ENCODE data around the gene ATG12. TPM values are rescaled to one million over a fixed set of nuclear protein-coding genes. Genes with fewer than 3 reads are reported as not detected.

The ATG12 gene
- polyA plus RNA-seq, 1 donor (not counting 4 experiments of a cell fraction or from before 2014, with no cell fraction given): 90.7 TPM

- FAIRE-seq (no peak), DNase-seq (ENCODE audit: low read depth, low spot score) (no peak)
- Histone ChIP-seq H3K79me2 (ENCODE audit: control insufficient read depth, insufficient read depth, low read length) (no peaks in the 10 kb centered on the region), H3K9ac (ENCODE audit: control insufficient read depth, extremely low read depth, insufficient read depth, low read length) (no peak overlapping the region), H4K20me1 (ENCODE audit: control insufficient read depth, extremely low read depth, insufficient read depth, low read length) (no peaks in the 10 kb centered on the region), H3K27me3 (ENCODE audit: control insufficient read depth, extremely low read depth, insufficient read depth, low read length) (no peaks in the 10 kb centered on the region), H2AFZ (ENCODE audit: control insufficient read depth, low read length) (no peak overlapping the region), H3K4me3 (ENCODE audit: control insufficient read depth in 2 of 3, extremely low read depth in 1 of 3, insufficient read depth in 2 of 3, low read depth in 1 of 3, low read length in 3 of 3) (no peak overlapping the region), H3K9me3 (ENCODE audit: control insufficient read depth, low read depth, low read length) (no peaks in the 10 kb centered on the region), H3K4me2 (ENCODE audit: control insufficient read depth, extremely low read depth, insufficient read depth, low read depth, low read length) (no peak overlapping the region), H3K36me3 (ENCODE audit: control insufficient read depth in 2 of 2, extremely low read depth in 1 of 2, insufficient read depth in 2 of 2, low read length in 2 of 2) (no peaks in the 10 kb centered on the region), H3K4me1 (ENCODE audit: control insufficient read depth, extremely low read depth, insufficient read depth, low read length) (no peaks in the 10 kb centered on the region), H3K27ac (ENCODE audit: control insufficient read depth, insufficient read depth, low read length) (no peak overlapping the region), H3K9me1 (ENCODE audit: control insufficient read depth, extremely low read depth, insufficient read depth, low read length) (no peaks in the 10 kb centered on the region)
- TF ChIP-seq EZH2 (IDR thresholded peaks at IDR 0.05; ENCODE audit: low read length): no peak
- TF ChIP-seq, protein P1, sequence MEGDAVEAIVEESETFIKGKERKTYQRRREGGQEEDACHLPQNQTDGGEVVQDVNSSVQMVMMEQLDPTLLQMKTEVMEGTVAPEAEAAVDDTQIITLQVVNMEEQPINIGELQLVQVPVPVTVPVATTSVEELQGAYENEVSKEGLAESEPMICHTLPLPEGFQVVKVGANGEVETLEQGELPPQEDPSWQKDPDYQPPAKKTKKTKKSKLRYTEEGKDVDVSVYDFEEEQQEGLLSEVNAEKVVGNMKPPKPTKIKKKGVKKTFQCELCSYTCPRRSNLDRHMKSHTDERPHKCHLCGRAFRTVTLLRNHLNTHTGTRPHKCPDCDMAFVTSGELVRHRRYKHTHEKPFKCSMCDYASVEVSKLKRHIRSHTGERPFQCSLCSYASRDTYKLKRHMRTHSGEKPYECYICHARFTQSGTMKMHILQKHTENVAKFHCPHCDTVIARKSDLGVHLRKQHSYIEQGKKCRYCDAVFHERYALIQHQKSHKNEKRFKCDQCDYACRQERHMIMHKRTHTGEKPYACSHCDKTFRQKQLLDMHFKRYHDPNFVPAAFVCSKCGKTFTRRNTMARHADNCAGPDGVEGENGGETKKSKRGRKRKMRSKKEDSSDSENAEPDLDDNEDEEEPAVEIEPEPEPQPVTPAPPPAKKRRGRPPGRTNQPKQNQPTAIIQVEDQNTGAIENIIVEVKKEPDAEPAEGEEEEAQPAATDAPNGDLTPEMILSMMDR (optimal IDR thresholded peaks at IDR 0.05 in 1 of 3, IDR thresholded peaks at IDR 0.05 in 1 of 3, conservative IDR thresholded peaks at IDR 0.05 in 1 of 3; ENCODE audit: extremely low read depth in 1 of 3, insufficient read depth in 2 of 3, low read length in 3 of 3): no peak
- dilution Hi-C loops (cut with MboI; ENCODE audit: extremely low pct_ligation_motif_present, low sequenced_read_pairs): no loop called here
These were observed 43.1 kb downstream of the ATG12 start for GRCh38 chr5:115798252-115798651.

DNA sequence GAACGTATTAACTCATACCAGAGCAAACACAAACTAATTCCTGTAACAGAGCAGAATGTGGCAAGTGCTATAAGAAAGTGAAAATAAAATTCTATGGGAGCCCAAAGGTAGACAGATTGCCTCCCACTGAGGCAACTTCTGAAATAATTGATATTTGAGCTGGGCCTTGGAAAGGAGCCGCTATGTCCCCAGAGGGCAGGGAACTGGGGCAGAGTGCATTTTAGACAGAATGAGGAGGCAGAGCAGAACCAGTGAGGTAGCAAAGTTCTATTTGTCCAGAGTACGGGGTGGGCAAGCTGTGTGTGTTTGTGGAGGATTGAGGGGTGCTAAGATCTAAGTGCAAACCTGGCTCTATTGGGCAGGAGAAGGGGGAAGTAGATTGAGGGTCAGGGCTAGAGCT lies 44.7 kb downstream of the ATG12 start:
- Histone ChIP-seq H3K36me3 (ENCODE audit: control insufficient read depth in 2 of 2, extremely low read depth in 1 of 2, insufficient read depth in 2 of 2, low read length in 2 of 2) (no peaks in the 10 kb centered on the region), H3K27ac (ENCODE audit: control insufficient read depth, insufficient read depth, low read length) (no peak overlapping the region), H3K27me3 (ENCODE audit: control insufficient read depth, extremely low read depth, insufficient read depth, low read length) (no peaks in the 10 kb centered on the region), H3K4me1 (ENCODE audit: control insufficient read depth, extremely low read depth, insufficient read depth, low read length) (no peaks in the 10 kb centered on the region), H4K20me1 (ENCODE audit: control insufficient read depth, extremely low read depth, insufficient read depth, low read length) (no peaks in the 10 kb centered on the region), H3K9ac (ENCODE audit: control insufficient read depth, extremely low read depth, insufficient read depth, low read length) (no peak overlapping the region), H3K4me2 (ENCODE audit: control insufficient read depth, extremely low read depth, insufficient read depth, low read depth, low read length) (no peak overlapping the region), H3K9me1 (ENCODE audit: control insufficient read depth, extremely low read depth, insufficient read depth, low read length) (no peaks in the 10 kb centered on the region), H3K79me2 (ENCODE audit: control insufficient read depth, insufficient read depth, low read length) (no peaks in the 10 kb centered on the region), H3K9me3 (ENCODE audit: control insufficient read depth, low read depth, low read length) (no peaks in the 10 kb centered on the region), H2AFZ (ENCODE audit: control insufficient read depth, low read length) (no peak overlapping the region), H3K4me3 (ENCODE audit: control insufficient read depth in 2 of 3, extremely low read depth in 1 of 3, insufficient read depth in 2 of 3, low read depth in 1 of 3, low read length in 3 of 3) (no peak overlapping the region)
- TF ChIP-seq, protein P1 (optimal IDR thresholded peaks at IDR 0.05 in 1 of 3, IDR thresholded peaks at IDR 0.05 in 1 of 3, conservative IDR thresholded peaks at IDR 0.05 in 1 of 3; ENCODE audit: extremely low read depth in 1 of 3, insufficient read depth in 2 of 3, low read length in 3 of 3): no peak
- no peak for TF ChIP-seq EZH2 (IDR thresholded peaks at IDR 0.05; ENCODE audit: low read length)
- FAIRE-seq (no peak), DNase-seq (ENCODE audit: low read depth, low spot score) (no peak)
- dilution Hi-C loops (cut with MboI; ENCODE audit: extremely low pct_ligation_motif_present, low sequenced_read_pairs): no loop called here

Measured in keratinocyte (primary cell).